HEK293 (cell line): ENCODE results near the gene KLRD1.

ENCODE experiments used
- ZBTB20 ChIP-seq: fragments of 450-650 bp; formaldehyde crosslinking; IDR thresholded peaks from 2 replicates; pipeline ENCODE4 v1.5.1; 2016; ENCODE audit warnings: missing biosample characterization, missing genetic modification characterization
- ZNF138 ChIP-seq: fragments of 450-650 bp; formaldehyde crosslinking; IDR thresholded peaks from 2 replicates; pipeline ENCODE4 v1.5.1; 2016; ENCODE audit warnings: missing biosample characterization, missing genetic modification characterization, borderline replicate concordance
- ZNF677 ChIP-seq: fragments of 450-650 bp; IDR thresholded peaks from 2 replicates; pipeline ENCODE4 v1.5.0; 2018; ENCODE audit warnings: missing biosample characterization, mild to moderate bottlenecking, missing genetic modification characterization, moderate library complexity
- TF ChIP-seq, protein P1 (sequence below): fragments of 450-650 bp; formaldehyde crosslinking; IDR thresholded peaks from 2 replicates; pipeline ENCODE4 v1.5.1; 2016; ENCODE audit warnings: missing biosample characterization, missing genetic modification characterization

DNA sequence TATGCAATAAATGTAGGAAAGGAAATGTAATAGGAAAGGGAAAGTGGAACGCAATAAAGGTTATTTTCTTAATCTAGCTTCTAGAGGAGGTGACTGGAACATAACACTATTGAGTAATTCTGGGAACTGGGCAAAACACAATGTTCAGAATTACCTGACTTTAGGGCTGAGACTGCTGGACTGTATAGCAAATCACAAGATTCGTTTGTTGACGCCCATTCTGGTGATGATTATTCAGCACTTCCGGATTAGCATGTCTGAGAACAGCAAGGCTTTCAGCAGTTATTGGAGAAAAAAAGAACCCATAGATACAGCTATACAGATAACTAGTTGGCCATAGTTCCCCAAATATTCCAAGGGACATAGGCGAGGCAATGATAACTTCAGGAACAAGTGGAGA, 2.3 kb upstream of the KLRD1 start:
- TF ChIP-seq ZBTB20, result no peak
- TF ChIP-seq ZNF677 (tag by site-specific recombination), result no peak
- TF ChIP-seq, protein P1, sequence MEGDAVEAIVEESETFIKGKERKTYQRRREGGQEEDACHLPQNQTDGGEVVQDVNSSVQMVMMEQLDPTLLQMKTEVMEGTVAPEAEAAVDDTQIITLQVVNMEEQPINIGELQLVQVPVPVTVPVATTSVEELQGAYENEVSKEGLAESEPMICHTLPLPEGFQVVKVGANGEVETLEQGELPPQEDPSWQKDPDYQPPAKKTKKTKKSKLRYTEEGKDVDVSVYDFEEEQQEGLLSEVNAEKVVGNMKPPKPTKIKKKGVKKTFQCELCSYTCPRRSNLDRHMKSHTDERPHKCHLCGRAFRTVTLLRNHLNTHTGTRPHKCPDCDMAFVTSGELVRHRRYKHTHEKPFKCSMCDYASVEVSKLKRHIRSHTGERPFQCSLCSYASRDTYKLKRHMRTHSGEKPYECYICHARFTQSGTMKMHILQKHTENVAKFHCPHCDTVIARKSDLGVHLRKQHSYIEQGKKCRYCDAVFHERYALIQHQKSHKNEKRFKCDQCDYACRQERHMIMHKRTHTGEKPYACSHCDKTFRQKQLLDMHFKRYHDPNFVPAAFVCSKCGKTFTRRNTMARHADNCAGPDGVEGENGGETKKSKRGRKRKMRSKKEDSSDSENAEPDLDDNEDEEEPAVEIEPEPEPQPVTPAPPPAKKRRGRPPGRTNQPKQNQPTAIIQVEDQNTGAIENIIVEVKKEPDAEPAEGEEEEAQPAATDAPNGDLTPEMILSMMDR (tag by site-specific recombination), result no peak
- no peak for TF ChIP-seq ZNF138 (tag by site-specific recombination)
